ENCODE results near the gene PVALB.

The PVALB gene

GRCh38 chr22:36814801-36815200, 2.0 kb downstream of the PVALB start:
- no peak for DNase-seq (ENCODE audit: low read depth, low spot score)

DNA sequence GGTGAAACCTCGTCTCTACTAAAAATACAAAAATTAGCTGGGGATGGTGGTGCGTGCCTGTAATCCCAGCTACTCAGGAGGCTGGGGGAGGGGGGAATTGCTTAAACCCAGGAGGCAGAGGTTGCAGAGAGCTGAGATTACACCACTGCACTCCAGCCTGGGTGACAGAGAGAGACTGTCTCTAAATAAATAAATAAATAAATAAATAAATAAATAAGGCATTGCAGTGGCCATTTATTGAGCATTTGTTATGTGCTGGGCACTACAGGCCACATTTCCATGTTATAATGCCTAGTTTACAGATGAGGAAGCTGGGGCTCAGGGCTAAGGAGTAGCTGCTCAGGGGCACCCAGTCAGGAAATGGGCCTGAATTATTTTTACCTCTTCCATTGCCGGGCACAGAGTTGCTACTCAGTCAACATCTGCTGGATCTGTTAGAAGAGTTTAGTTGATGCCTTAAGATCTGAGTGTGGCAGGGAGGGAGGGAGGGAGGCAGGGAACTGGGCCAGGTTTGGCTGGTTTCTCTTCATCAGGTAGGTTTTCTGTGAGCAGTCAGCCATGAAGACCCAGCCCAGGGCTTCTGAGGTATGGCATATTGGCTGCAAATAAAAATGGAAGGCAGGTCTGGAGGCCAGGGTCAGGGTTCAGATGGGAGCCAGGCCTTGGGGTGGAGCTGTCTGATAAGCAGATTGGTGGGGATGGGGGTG, 5.6 kb downstream of the PVALB start:
- no peak for DNase-seq (ENCODE audit: low read depth, low spot score)

GRCh38 chr22:36809351-36809750, 7.5 kb downstream of the PVALB start:
- no peak for DNase-seq (ENCODE audit: low read depth, low spot score)

GRCh38 chr22:36808721-36809344, 8.0 kb downstream of the PVALB start:
- no peak for DNase-seq (ENCODE audit: low read depth, low spot score)

GRCh38 chr22:36807627-36808026, 9.2 kb downstream of the PVALB start:
- DNase-seq (ENCODE audit: low read depth, low spot score) = no peak

- no peak for DNase-seq (ENCODE audit: low read depth, low spot score)
Observed at GRCh38 chr22:36806835-36807234, 10.0 kb downstream of the PVALB start.

GRCh38 chr22:36803358-36803757, 13.5 kb downstream of the PVALB start:
- no peak for DNase-seq (ENCODE audit: low read depth, low spot score)

DNA sequence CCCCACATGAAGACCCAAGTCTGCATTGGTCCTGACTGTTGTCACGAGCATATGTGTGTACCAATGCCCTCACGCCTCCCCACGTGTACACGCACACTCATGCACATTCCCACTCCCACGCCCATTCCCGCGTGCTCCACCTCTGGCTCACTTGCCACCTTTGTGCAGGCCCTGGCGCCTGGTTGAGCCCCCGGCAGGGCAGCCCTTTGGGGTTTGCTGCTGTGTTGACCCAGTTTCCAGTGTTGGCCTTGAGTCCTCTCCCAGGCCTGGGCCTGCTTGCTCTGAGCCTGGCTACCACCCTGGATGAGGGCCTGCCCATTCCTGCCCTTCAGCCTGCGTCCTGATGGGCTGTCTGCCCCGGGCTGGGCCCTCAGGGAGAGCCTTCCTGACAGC, 18.2 kb downstream of the PVALB start:
- no peak for DNase-seq (ENCODE audit: low read depth, low spot score)

GRCh38 chr22:36797911-36798673, 18.7 kb downstream of the PVALB start:
- DNase-seq (ENCODE audit: low read depth, low spot score) = no peak

DNA sequence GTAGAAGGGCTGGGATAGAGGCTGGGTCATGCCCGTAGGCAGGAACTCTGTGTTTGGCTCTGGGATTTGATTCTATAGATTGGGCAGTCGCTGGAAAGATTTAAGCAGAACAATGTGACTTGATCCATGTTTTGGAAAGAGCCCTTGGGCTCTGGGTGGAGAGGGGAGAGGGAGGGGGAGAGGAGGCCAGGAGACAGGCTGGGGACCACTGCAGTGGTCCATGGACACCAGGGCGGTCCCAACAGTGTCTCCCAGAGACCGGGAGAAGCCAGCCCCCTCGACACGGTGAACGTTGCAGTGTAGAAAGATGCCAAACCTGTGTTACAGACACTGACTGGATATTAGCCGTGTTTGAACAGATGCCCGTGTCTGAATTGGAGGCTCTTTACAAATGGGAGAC, 19.5 kb downstream of the PVALB start:
- no peak for DNase-seq (ENCODE audit: low read depth, low spot score)

- DNase-seq (ENCODE audit: low read depth, low spot score) = no peak
Observed at GRCh38 chr22:36796552-36797175, 20.2 kb downstream of the PVALB start.

DNA sequence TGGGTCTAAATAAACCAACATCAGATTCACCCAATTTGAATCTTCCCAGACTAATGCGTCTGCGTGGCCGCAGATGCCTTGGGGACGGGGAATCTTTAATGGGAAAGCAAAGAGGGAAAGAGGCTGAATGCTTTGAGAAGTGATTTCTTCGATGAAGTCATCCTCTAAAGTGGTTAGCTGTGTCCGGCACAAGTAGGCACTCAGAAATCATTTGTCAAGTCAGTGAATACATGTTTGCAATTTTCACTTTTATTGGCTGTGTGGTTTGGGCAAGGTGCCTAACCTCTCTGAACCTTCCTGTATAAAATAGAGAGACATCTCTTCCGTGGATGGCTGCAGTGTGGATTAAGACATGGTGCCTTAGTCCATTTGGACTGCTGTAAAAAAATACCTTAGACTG, 21.2 kb downstream of the PVALB start:
- no peak for DNase-seq (ENCODE audit: low read depth, low spot score)

GRCh38 chr22:36790648-36791047, 26.2 kb downstream of the PVALB start:
- no peak for DNase-seq (ENCODE audit: low read depth, low spot score)

DNA sequence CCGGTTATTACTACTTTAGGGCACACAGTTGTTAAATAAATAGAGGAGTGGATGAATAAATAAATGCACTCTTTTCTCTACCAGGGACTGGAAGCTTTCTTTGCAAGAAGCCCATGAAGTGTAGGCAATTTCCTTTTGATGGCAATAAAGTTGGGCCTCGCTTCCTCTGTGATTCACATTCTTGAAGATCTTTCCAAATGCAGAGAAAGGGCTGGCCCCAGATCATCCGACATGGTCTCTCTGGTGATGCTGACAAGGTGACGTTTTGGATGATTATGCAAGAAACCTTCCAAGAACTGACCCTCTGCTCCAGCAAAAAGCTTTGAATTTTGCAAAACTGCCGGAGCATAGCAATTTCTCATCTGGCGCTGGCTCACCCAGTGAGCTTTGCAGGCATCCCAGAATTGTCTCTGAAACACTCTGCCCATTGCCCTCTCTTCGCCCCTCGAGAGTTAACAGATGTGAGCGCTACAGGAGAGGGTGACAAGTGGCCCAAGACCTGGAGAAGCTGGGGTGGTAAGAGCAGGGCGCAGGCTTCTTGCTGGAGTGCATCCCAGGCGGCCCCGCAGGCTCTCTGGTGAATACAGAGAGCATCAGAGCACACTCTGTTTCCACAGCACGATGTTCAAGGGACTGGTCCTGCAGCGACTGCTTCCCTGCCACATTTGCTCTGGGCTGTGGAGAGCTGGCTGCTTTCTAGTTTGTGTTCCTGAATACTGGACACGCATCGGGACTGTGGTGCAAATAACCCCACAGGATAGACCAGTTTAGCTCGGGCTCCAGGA, 29.4 kb downstream of the PVALB start:
- no peak for DNase-seq (ENCODE audit: low read depth, low spot score)

DNA sequence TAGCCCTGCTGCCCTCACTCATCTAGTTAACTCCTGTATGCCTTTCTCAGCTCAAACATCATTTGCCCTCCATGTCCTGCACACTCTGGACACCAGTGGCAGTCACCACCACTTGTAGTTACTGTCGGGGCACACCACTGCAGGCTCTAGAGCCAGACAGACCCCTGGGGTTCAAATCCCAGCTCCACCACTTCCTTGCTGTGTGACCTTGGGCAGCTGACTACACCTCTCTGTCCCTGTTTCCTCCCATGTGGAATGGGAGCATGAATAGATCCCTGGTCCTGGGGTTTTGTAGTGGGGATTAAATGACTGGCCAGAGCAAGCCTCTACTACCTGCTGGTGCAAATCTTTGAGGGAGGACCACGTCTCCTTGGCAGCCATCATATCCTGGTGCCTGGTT, 33.1 kb downstream of the PVALB start:
- DNase-seq (ENCODE audit: low read depth, low spot score) = no peak

GRCh38 chr22:36781656-36782627, 34.9 kb downstream of the PVALB start:
- peak; percentile 79 for DNase-seq (ENCODE audit: low read depth, low spot score)

GRCh38 chr22:36778020-36778419, 38.8 kb downstream of the PVALB start:
- DNase-seq (ENCODE audit: low read depth, low spot score) = no peak

GRCh38 chr22:36776722-36777121, 40.1 kb downstream of the PVALB start:
- DNase-seq (ENCODE audit: low read depth, low spot score) = no peak

GRCh38 chr22:36775964-36776669, 40.7 kb downstream of the PVALB start, which contains the start of gene IFT27:
Gene IFT27 (minus strand): TSS chr22:36776119. CDS start chr22:36775707, 412 bp downstream.
- peak; percentile 97 for DNase-seq (ENCODE audit: low read depth, low spot score)

DNA sequence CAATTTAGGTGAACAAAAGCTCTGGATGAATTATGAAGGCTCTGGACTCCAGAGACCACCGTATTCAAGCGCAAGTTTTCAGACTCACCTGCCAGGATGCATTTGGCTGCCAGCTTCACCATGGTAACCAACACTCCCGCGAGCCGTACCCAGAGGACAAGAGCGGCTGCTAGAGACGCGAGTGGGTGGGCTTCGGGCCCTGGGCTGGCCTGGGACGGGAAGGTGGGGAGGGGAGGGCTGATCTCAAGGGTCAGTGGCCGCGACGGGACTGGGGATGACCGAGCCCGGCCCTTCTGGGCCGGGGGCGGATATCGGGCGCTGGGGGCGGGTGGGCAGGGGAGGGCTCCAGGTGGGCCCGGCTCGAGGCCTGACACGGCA, 41.3 kb downstream of the PVALB start:
- peak; percentile 12 for DNase-seq (ENCODE audit: low read depth, low spot score)

All from activated CD4-positive, CD25-positive, alpha-beta regulatory T cell treated with anti-CD3 and anti-CD28 coated beads, Interleukin-2, amount 50 U/mL, for 16 hours (primary cell).